MM.1S (cell line): ENCODE data around the gene OSBPL8.

ENCODE experiments used
- CTCF ChIP-seq: fragments of 300-600 bp; sonication (generic); IDR thresholded peaks from 2 replicates; pipeline ENCODE4 v1.5.1; 2016; ENCODE audit warnings: antibody characterized with exemption, low read length, mixed read lengths
- EZH2 ChIP-seq: fragments of 300-600 bp; sonication (generic); optimal IDR thresholded peaks from 2 replicates; pipeline ENCODE3; 2017; ENCODE audit warnings: low read depth, mild to moderate bottlenecking, antibody characterized with exemption, low read length, mixed read lengths
- EZH2phosphoT487 ChIP-seq: fragments of 300-600 bp; sonication (generic); IDR thresholded peaks from 2 replicates; pipeline ENCODE4 v1.6.1; 2018; ENCODE audit warnings: antibody characterized with exemption, low read length

- TF ChIP-seq CTCF: no peak
- TF ChIP-seq EZH2phosphoT487: no peak
- TF ChIP-seq EZH2: no peak
Measured at GRCh38 chr12:76410371-76410770, 149.2 kb downstream of the OSBPL8 start.
